K562 (cell line): Measurements from ENCODE around the gene PHF1. TPM values are rescaled to one million over a fixed set of nuclear protein-coding genes. Genes with fewer than 3 reads are reported as not detected.

Experiments used
- polyA plus RNA-seq, 8 experiments: library from polyadenylated mRNA; depleted of rRNA in 4 of 8; stranded (reverse) in 5 of 8; unstranded in 3 of 8; fragments of >200 nt; fragmentation: Nextera tagmentation in 2 of 8; fragmentation: Illumina TruSeq in 1 of 8; extraction: Ambion mirVana in 2 of 8; extraction: Trizol in 1 of 8; gene quantifications; 2 replicates each; pipeline versions ENCODE4 v1.2.1 to v1.2.3, GENCODE V29; 2011 to 2014; ENCODE audit warnings: inconsistent platforms in 1 of 8, missing spikeins in 1 of 8
- total RNA-seq, 7 experiments: library from RNA; depleted of rRNA in 6 of 7; stranded (reverse); fragments of >200 nt in 6 of 7; fragmentation: Illumina TruSeq in 2 of 7; extraction: Trizol in 2 of 7; gene quantifications; 2 replicates each; pipeline versions ENCODE4 v1.2.1 to v1.2.3, GENCODE V29; 2011 to 2021; ENCODE audit warnings: low replicate concordance in 1 of 7
- TF ChIP-seq, protein P1 (sequence below): fragments of 450-650 bp; IDR thresholded peaks from 2 replicates; pipeline ENCODE4 v1.6.1; 2016; ENCODE audit warnings: mild to moderate bottlenecking, moderate library complexity

Gene PHF1
- total and polyA plus RNA-seq, 9 of the 15 experiments (the other 6 are each of a cell fraction or from before 2014, with no cell fraction given): 3.7 to 64.2 (median 33.7) TPM

DNA sequence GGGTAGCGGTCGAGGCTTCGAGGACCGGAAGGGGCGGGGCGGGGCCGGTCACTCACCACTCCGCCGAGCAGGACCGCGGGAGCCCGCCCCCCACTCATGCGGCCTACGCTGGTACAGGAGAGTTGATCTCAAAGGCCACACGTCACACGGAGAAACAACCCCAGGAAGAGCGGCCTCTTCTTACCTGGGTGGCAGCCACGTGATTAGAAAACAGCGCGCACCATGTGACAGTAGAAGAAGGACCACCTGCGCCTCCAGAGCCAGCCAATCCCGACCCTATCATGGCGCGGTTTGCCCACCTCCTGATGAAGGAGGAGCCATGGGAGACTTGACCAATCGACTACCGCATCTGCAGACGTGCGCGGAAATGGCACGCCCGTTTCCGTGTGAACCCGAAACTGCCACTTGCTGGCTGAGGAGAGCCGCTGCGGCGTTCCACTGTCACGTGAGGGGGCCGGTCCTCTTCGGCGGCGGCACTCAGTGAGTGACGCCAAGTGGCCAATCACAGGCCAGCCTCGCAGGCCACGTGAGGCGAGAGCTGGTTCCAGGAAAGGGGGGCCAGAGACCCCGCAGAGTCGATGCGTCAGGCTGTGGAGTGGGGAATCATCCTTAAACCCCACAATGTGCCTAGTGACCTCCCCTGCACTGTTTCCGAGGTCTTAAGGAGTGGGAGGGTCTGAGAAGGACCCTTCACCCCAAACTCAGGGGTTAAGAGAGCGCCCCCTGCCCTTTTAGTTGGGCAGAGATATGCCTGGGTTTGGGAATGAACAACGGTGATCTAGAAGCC is 7.3 kb downstream of the PHF1 start, which contains the start of gene CUTA (continued):
- TF ChIP-seq, protein P1, sequence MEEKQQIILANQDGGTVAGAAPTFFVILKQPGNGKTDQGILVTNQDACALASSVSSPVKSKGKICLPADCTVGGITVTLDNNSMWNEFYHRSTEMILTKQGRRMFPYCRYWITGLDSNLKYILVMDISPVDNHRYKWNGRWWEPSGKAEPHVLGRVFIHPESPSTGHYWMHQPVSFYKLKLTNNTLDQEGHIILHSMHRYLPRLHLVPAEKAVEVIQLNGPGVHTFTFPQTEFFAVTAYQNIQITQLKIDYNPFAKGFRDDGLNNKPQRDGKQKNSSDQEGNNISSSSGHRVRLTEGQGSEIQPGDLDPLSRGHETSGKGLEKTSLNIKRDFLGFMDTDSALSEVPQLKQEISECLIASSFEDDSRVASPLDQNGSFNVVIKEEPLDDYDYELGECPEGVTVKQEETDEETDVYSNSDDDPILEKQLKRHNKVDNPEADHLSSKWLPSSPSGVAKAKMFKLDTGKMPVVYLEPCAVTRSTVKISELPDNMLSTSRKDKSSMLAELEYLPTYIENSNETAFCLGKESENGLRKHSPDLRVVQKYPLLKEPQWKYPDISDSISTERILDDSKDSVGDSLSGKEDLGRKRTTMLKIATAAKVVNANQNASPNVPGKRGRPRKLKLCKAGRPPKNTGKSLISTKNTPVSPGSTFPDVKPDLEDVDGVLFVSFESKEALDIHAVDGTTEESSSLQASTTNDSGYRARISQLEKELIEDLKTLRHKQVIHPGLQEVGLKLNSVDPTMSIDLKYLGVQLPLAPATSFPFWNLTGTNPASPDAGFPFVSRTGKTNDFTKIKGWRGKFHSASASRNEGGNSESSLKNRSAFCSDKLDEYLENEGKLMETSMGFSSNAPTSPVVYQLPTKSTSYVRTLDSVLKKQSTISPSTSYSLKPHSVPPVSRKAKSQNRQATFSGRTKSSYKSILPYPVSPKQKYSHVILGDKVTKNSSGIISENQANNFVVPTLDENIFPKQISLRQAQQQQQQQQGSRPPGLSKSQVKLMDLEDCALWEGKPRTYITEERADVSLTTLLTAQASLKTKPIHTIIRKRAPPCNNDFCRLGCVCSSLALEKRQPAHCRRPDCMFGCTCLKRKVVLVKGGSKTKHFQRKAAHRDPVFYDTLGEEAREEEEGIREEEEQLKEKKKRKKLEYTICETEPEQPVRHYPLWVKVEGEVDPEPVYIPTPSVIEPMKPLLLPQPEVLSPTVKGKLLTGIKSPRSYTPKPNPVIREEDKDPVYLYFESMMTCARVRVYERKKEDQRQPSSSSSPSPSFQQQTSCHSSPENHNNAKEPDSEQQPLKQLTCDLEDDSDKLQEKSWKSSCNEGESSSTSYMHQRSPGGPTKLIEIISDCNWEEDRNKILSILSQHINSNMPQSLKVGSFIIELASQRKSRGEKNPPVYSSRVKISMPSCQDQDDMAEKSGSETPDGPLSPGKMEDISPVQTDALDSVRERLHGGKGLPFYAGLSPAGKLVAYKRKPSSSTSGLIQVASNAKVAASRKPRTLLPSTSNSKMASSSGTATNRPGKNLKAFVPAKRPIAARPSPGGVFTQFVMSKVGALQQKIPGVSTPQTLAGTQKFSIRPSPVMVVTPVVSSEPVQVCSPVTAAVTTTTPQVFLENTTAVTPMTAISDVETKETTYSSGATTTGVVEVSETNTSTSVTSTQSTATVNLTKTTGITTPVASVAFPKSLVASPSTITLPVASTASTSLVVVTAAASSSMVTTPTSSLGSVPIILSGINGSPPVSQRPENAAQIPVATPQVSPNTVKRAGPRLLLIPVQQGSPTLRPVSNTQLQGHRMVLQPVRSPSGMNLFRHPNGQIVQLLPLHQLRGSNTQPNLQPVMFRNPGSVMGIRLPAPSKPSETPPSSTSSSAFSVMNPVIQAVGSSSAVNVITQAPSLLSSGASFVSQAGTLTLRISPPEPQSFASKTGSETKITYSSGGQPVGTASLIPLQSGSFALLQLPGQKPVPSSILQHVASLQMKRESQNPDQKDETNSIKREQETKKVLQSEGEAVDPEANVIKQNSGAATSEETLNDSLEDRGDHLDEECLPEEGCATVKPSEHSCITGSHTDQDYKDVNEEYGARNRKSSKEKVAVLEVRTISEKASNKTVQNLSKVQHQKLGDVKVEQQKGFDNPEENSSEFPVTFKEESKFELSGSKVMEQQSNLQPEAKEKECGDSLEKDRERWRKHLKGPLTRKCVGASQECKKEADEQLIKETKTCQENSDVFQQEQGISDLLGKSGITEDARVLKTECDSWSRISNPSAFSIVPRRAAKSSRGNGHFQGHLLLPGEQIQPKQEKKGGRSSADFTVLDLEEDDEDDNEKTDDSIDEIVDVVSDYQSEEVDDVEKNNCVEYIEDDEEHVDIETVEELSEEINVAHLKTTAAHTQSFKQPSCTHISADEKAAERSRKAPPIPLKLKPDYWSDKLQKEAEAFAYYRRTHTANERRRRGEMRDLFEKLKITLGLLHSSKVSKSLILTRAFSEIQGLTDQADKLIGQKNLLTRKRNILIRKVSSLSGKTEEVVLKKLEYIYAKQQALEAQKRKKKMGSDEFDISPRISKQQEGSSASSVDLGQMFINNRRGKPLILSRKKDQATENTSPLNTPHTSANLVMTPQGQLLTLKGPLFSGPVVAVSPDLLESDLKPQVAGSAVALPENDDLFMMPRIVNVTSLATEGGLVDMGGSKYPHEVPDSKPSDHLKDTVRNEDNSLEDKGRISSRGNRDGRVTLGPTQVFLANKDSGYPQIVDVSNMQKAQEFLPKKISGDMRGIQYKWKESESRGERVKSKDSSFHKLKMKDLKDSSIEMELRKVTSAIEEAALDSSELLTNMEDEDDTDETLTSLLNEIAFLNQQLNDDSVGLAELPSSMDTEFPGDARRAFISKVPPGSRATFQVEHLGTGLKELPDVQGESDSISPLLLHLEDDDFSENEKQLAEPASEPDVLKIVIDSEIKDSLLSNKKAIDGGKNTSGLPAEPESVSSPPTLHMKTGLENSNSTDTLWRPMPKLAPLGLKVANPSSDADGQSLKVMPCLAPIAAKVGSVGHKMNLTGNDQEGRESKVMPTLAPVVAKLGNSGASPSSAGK: peak; percentile 98
- TF ChIP-seq, all 486 proteins: peak for 196
